Bronchial epithelial cell (primary cell): ENCODE results near the gene FLNC. TPM values are rescaled to one million over a fixed set of nuclear protein-coding genes. Genes with fewer than 3 reads are reported as not detected.

Experiments used
- DNase-seq: peaks from one replicate; pipeline ENCODE4 v3.0.0-alpha.2; 2010; ENCODE audit warnings: low read depth
- FAIRE-seq: peaks from 2 replicates; lab custom pipeline; 2011; peaks lifted over from hg19 to GRCh38; lab: Jason Lieb, UNC
- H3K27me3 ChIP-seq: 2 replicates; pipeline ENCODE4 v1.5.1; 2011; ENCODE audit warnings: low read length; ENCODE audit not compliant: control insufficient read depth, insufficient read depth
- H3K36me3 ChIP-seq: 2 replicates; pipeline ENCODE4 v1.5.1; 2011; ENCODE audit warnings: low read length; ENCODE audit not compliant: control insufficient read depth, insufficient read depth
- H3K4me3 ChIP-seq: 2 replicates; pipeline ENCODE4 v1.5.1; 2011; ENCODE audit warnings: mild to moderate bottlenecking, low read depth, low read length, control low read depth
- CTCF ChIP-seq: IDR thresholded peaks from 2 replicates; pipeline ENCODE4 v1.5.1; 2011; ENCODE audit warnings: mild to moderate bottlenecking, moderate library complexity, low read length, control low read depth, inconsistent platforms; ENCODE audit not compliant: insufficient read depth, severe bottlenecking
- total RNA-seq: library from RNA; depleted of rRNA; stranded (reverse); fragments of >200 nt; gene quantifications from 2 replicates; pipeline ENCODE4 v1.2.1, GENCODE V29; 2014

Gene FLNC
- total RNA-seq, 1 donor from 2014 or later, result 1.8 TPM

GRCh38 chr7:128877756-128878120, 47.5 kb downstream of the FLNC start:
- TF ChIP-seq CTCF, result no peak
- Histone ChIP-seq H3K27me3 (no peaks in the 10 kb centered on the region), H3K36me3 (no peaks in the 10 kb centered on the region), H3K4me3 (no peak overlapping the region)
- FAIRE-seq (no peak), DNase-seq (no peak)

GRCh38 chr7:128878226-128879105, 48.3 kb downstream of the FLNC start:
- TF ChIP-seq CTCF, result no peak
- Histone ChIP-seq H3K4me3 (no peak overlapping the region), H3K27me3 (no peaks in the 10 kb centered on the region), H3K36me3 (no peaks in the 10 kb centered on the region)
- no peak for FAIRE-seq
- no peak for DNase-seq

- no peak for DNase-seq
Observed at GRCh38 chr7:128879461-128879938, 49.3 kb downstream of the FLNC start.

GRCh38 chr7:128879939-128880746, 49.9 kb downstream of the FLNC start:
- Histone ChIP-seq H3K27me3 (no peaks in the 10 kb centered on the region), H3K4me3 (no peak overlapping the region), H3K36me3 (no peaks in the 10 kb centered on the region)
- DNase-seq (peak; percentile 42), FAIRE-seq (peak; percentile 7)
- TF ChIP-seq CTCF, result peak; percentile 96

More at GRCh38 chr7:128879461-128879938, 49.3 kb downstream of the FLNC start:
- H3K4me3 ChIP-seq, result no peak overlapping the region
- no peaks in the 10 kb centered on the region for H3K36me3 ChIP-seq
- TF ChIP-seq CTCF, result no peak
- H3K27me3 ChIP-seq, result no peaks in the 10 kb centered on the region
- no peak for FAIRE-seq

- H3K27me3 ChIP-seq, result no peaks in the 10 kb centered on the region
Observed at GRCh38 chr7:128880791-128881457, 50.7 kb downstream of the FLNC start.

More at GRCh38 chr7:128880791-128881457, 50.7 kb downstream of the FLNC start:
- Histone ChIP-seq H3K4me3 (no peak overlapping the region), H3K36me3 (no peaks in the 10 kb centered on the region)
- no peak for FAIRE-seq
- no peak for TF ChIP-seq CTCF
- no peak for DNase-seq
